ENCODE measurements around the gene MEGF6. TPM values are rescaled to one million over a fixed set of nuclear protein-coding genes. Genes with fewer than 3 reads are reported as not detected.

Gene MEGF6
- total RNA-seq, 1 experiment from 2014 or later: 21.3 TPM

DNA sequence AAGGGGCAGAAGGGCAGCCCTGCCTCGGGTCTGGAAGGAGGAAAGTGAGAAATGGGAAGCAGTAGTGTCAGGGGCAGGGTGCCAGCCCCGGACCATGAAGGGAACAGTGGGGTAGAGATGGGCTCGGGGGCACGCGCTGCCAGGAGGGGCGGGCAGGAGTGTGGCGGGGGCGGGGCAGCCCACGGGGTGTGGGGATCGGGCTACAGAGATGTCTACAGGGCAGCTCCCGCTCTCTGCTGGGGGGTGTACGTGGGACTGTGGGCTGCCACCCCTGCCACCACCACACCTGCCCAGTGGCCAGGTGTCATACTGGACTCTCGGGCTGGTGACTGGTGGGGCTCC is 149.4 kb downstream of the MEGF6 start:
- Mint-ChIP-seq H3K9me3 (no peaks in the 10 kb centered on the region), H3K4me1 (peaks cover 13 to 29% of the 10 kb centered on the region in 2 experiments), H3K36me3 (ENCODE audit: insufficient read depth in 1 of 3, low read depth in 3 of 3) (peaks cover 0 to 30% (median 20%) of the 10 kb centered on the region in 3 experiments; a peak in 4 of 7 replicates), H3K27ac (peak overlapping the region in 1 of 3 experiments; percentile 79; a peak in 2 of 7 replicates), H3K4me3 (no peak overlapping the region), H3K27me3 (ENCODE audit: low read depth) (no peaks in the 10 kb centered on the region)
- Histone ChIP-seq H2AK5ac (ENCODE audit: insufficient read length, low read length) (no peak overlapping the region), H3K18ac (ENCODE audit: insufficient read length, low read depth, low read length) (no peak overlapping the region), H3K23ac (ENCODE audit: insufficient read length, low read depth, low read length) (no peak overlapping the region), H3T11ph (ENCODE audit: low read length) (no peak overlapping the region), H2BK15ac (ENCODE audit: low read depth, low read length) (no peak overlapping the region), H3K27ac (ENCODE audit: insufficient read length, low read depth, low read length) (no peak overlapping the region), H3K23me2 (ENCODE audit: insufficient read length, low read depth, low read length, poor library complexity, severe bottlenecking) (no peaks in the 10 kb centered on the region), H3K56ac (ENCODE audit: insufficient read length, low read depth, low read length) (no peak overlapping the region), H3K79me2 (ENCODE audit: insufficient read depth, low read length) (no peaks in the 10 kb centered on the region), H4K8ac (replicated peaks; ENCODE audit: insufficient read length, low read depth, low read length) (no peak overlapping the region), H2BK5ac (ENCODE audit: insufficient read length, low read length) (no peak overlapping the region), H3K27me3 (ENCODE audit: insufficient read depth, low read length) (no peaks in the 10 kb centered on the region), H4K20me1 (ENCODE audit: control insufficient read depth, insufficient read depth, insufficient read length) (peaks cover 2% of the 10 kb centered on the region), H3K9me3 (ENCODE audit: control insufficient read depth, low read depth, low read length) (no peaks in the 10 kb centered on the region), H3K14ac (ENCODE audit: insufficient read depth, low read length) (no peak overlapping the region; the same call in 1 of the 2 replicates), H2BK20ac (ENCODE audit: low read depth, low read length, poor library complexity, severe bottlenecking) (no peak overlapping the region), H2BK12ac (ENCODE audit: insufficient read length, low read depth, low read length) (no peak overlapping the region), H3K4me1 (ENCODE audit: insufficient read depth, low read length) (no peaks in the 10 kb centered on the region), H4K5ac (ENCODE audit: insufficient read length, low read depth, low read length) (no peak overlapping the region), H2AFZ (ENCODE audit: low read length) (no peak overlapping the region), H3K4me2 (ENCODE audit: insufficient read depth, insufficient read length, low read length) (no peak overlapping the region), H4K91ac (ENCODE audit: insufficient read length, low read depth, low read length) (no peak overlapping the region), H3K79me1 (ENCODE audit: insufficient read depth, low read depth, low read length, poor library complexity, severe bottlenecking) (no peaks in the 10 kb centered on the region), H3K9ac (ENCODE audit: extremely low read depth, insufficient read length, low read length) (no peak overlapping the region), H3K4ac (ENCODE audit: low read depth, low read length) (no peak overlapping the region), H2BK120ac (ENCODE audit: low read depth, low read length, poor library complexity, severe bottlenecking) (no peak overlapping the region)
- no CpG with 5 or more reads among the region's 13 CpGs for WGBS (ENCODE audit: extremely low coverage, insufficient read length, low lambda C conversion rate)
- TF ChIP-seq, protein P1, sequence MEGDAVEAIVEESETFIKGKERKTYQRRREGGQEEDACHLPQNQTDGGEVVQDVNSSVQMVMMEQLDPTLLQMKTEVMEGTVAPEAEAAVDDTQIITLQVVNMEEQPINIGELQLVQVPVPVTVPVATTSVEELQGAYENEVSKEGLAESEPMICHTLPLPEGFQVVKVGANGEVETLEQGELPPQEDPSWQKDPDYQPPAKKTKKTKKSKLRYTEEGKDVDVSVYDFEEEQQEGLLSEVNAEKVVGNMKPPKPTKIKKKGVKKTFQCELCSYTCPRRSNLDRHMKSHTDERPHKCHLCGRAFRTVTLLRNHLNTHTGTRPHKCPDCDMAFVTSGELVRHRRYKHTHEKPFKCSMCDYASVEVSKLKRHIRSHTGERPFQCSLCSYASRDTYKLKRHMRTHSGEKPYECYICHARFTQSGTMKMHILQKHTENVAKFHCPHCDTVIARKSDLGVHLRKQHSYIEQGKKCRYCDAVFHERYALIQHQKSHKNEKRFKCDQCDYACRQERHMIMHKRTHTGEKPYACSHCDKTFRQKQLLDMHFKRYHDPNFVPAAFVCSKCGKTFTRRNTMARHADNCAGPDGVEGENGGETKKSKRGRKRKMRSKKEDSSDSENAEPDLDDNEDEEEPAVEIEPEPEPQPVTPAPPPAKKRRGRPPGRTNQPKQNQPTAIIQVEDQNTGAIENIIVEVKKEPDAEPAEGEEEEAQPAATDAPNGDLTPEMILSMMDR (conservative IDR thresholded peaks at IDR 0.05): no peak
- DNase-seq: no peak
